ENCODE measurements around the gene RABEP1.
A peak's percentile ranks its signal among the peaks of the same experiment; 100 is the strongest.

Gene RABEP1

GRCh38 chr17:5272322-5272721, 9.8 kb upstream of the RABEP1 start:
- H3K9me3 ChIP-seq (ENCODE audit: control insufficient read depth, low read length) = no peaks in the 10 kb centered on the region
- H3K27ac ChIP-seq (ENCODE audit: low read depth, low read length, severe bottlenecking) = no peak overlapping the region
- no peaks in the 10 kb centered on the region for H3K36me3 ChIP-seq (ENCODE audit: control insufficient read depth, insufficient read depth, low read length)
- H3K4me3 ChIP-seq (ENCODE audit: extremely low read depth, insufficient read depth, low read length, poor library complexity, severe bottlenecking) = no peak overlapping the region
- 92 to 93% methylated on average over 2 to 6 of the region's 6 CpGs for WGBS, 2 experiments (ENCODE audit: insufficient coverage in 2 of 2)
- no peaks in the 10 kb centered on the region for H3K4me1 ChIP-seq (ENCODE audit: control insufficient read depth, insufficient read depth, low read length, poor library complexity, severe bottlenecking)

- Histone ChIP-seq H3K9me3 (ENCODE audit: control insufficient read depth, low read length) (no peaks in the 10 kb centered on the region), H3K4me1 (ENCODE audit: control insufficient read depth, insufficient read depth, low read length, poor library complexity, severe bottlenecking) (peaks cover 7% of the 10 kb centered on the region), H3K36me3 (ENCODE audit: control insufficient read depth, insufficient read depth, low read length) (peaks cover 9% of the 10 kb centered on the region), H3K4me3 (ENCODE audit: extremely low read depth, insufficient read depth, low read length, poor library complexity, severe bottlenecking) (peak overlapping the region; percentile 52), H3K27ac (ENCODE audit: low read depth, low read length, severe bottlenecking) (no peak overlapping the region)
- WGBS, 2 experiments (ENCODE audit: insufficient coverage in 2 of 2) = 1 to 3% methylated on average over 3 to 14 of the region's 34 CpGs
Measured at GRCh38 chr17:5282642-5283217, 646 bp downstream of the RABEP1 start.

- WGBS, 2 experiments (ENCODE audit: insufficient coverage in 2 of 2) = 81 to 94% methylated on average over 4 of the region's 5 CpGs
- Histone ChIP-seq H3K27ac (ENCODE audit: low read depth, low read length, severe bottlenecking) (no peak overlapping the region), H3K4me3 (ENCODE audit: extremely low read depth, insufficient read depth, low read length, poor library complexity, severe bottlenecking) (peak overlapping the region; percentile 52)
Measured at GRCh38 chr17:5283571-5284315, 1.7 kb downstream of the RABEP1 start.

GRCh38 chr17:5284681-5285080, 2.6 kb downstream of the RABEP1 start:
- H3K36me3 ChIP-seq (ENCODE audit: control insufficient read depth, insufficient read depth, low read length) = peaks cover 9% of the 10 kb centered on the region
- H3K27ac ChIP-seq (ENCODE audit: low read depth, low read length, severe bottlenecking) = no peak overlapping the region
- peaks cover 7% of the 10 kb centered on the region for H3K4me1 ChIP-seq (ENCODE audit: control insufficient read depth, insufficient read depth, low read length, poor library complexity, severe bottlenecking)
- H3K4me3 ChIP-seq (ENCODE audit: extremely low read depth, insufficient read depth, low read length, poor library complexity, severe bottlenecking) = no peak overlapping the region
- 70 to 88% methylated on average over 3 to 4 of the region's 7 CpGs for WGBS, 2 experiments (ENCODE audit: insufficient coverage in 2 of 2)
- no peaks in the 10 kb centered on the region for H3K9me3 ChIP-seq (ENCODE audit: control insufficient read depth, low read length)

More at GRCh38 chr17:5283571-5284315, 1.7 kb downstream of the RABEP1 start:
- Histone ChIP-seq H3K36me3 (ENCODE audit: control insufficient read depth, insufficient read depth, low read length) (peaks cover 9% of the 10 kb centered on the region), H3K4me1 (ENCODE audit: control insufficient read depth, insufficient read depth, low read length, poor library complexity, severe bottlenecking) (peaks cover 7% of the 10 kb centered on the region), H3K9me3 (ENCODE audit: control insufficient read depth, low read length) (no peaks in the 10 kb centered on the region)

DNA sequence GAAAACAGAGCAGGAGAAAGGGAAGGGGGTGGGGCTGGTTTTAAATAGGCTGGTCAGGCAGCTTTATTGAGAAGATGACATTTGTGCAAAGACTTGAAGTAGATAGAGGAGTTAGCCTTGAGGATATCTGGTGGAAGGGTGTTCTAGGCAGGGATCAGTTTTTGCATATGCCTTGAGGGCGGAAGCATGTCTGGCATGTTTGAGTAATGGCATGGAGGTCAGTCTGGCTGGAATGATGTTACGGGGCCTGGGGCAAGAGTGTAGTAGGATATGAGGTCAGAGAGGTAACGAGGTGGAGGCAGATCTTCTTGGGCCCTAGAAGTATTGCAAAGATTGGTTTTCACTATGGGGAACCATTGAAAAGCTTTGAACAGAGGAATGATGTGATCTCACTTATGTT, 4.8 kb downstream of the RABEP1 start:
- Histone ChIP-seq H3K4me3 (ENCODE audit: extremely low read depth, insufficient read depth, low read length, poor library complexity, severe bottlenecking) (no peak overlapping the region), H3K27ac (ENCODE audit: low read depth, low read length, severe bottlenecking) (no peak overlapping the region), H3K4me1 (ENCODE audit: control insufficient read depth, insufficient read depth, low read length, poor library complexity, severe bottlenecking) (peaks cover 7% of the 10 kb centered on the region), H3K36me3 (ENCODE audit: control insufficient read depth, insufficient read depth, low read length) (peaks cover 21% of the 10 kb centered on the region), H3K9me3 (ENCODE audit: control insufficient read depth, low read length) (no peaks in the 10 kb centered on the region)
- WGBS, 2 experiments (ENCODE audit: insufficient coverage in 2 of 2) = 93 to 98% methylated on average over 3 of the region's 3 CpGs

GRCh38 chr17:5291683-5292350, 9.7 kb downstream of the RABEP1 start:
- H3K27ac ChIP-seq (ENCODE audit: low read depth, low read length, severe bottlenecking) = no peak overlapping the region
- no peak overlapping the region for H3K4me3 ChIP-seq (ENCODE audit: extremely low read depth, insufficient read depth, low read length, poor library complexity, severe bottlenecking)
- H3K9me3 ChIP-seq (ENCODE audit: control insufficient read depth, low read length) = no peaks in the 10 kb centered on the region
- WGBS, 2 experiments (ENCODE audit: insufficient coverage in 2 of 2) = 94 to 100% methylated on average over 2 to 3 of the region's 8 CpGs
- H3K36me3 ChIP-seq (ENCODE audit: control insufficient read depth, insufficient read depth, low read length) = peaks cover 25% of the 10 kb centered on the region
- no peaks in the 10 kb centered on the region for H3K4me1 ChIP-seq (ENCODE audit: control insufficient read depth, insufficient read depth, low read length, poor library complexity, severe bottlenecking)

DNA sequence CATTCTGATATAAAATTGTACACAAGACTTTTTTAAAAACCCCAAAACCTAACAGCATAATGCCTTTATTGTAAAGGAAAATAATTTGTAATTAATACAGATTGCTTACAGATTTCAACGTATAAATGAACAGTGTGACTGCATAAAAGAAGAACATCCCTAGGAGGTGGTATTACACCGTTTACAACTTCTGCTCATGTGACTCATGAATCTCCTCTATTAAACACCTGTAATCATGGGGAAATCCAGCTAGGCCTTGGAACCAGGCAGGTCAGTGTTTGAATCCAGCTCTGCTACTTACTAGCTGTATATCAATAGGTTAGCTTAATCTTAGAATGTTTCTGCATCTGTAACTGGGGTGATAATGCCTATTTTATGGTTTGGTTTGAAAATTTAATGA, 15.2 kb downstream of the RABEP1 start:
- Histone ChIP-seq H3K4me3 (ENCODE audit: extremely low read depth, insufficient read depth, low read length, poor library complexity, severe bottlenecking) (no peak overlapping the region), H3K4me1 (ENCODE audit: control insufficient read depth, insufficient read depth, low read length, poor library complexity, severe bottlenecking) (no peaks in the 10 kb centered on the region), H3K9me3 (ENCODE audit: control insufficient read depth, low read length) (no peaks in the 10 kb centered on the region), H3K36me3 (ENCODE audit: control insufficient read depth, insufficient read depth, low read length) (peaks cover 28% of the 10 kb centered on the region), H3K27ac (ENCODE audit: low read depth, low read length, severe bottlenecking) (no peak overlapping the region)
- 90 to 100% methylated on average over 1 to 2 of the region's 2 CpGs for WGBS, 2 experiments (ENCODE audit: insufficient coverage in 2 of 2)

GRCh38 chr17:5299383-5299782, 17.3 kb downstream of the RABEP1 start:
- no peak overlapping the region for H3K4me3 ChIP-seq (ENCODE audit: extremely low read depth, insufficient read depth, low read length, poor library complexity, severe bottlenecking)
- WGBS, 2 experiments (ENCODE audit: insufficient coverage in 2 of 2) = 100% methylated on average over 1 of the region's 4 CpGs
- peaks cover 17% of the 10 kb centered on the region for H3K36me3 ChIP-seq (ENCODE audit: control insufficient read depth, insufficient read depth, low read length)
- no peak overlapping the region for H3K27ac ChIP-seq (ENCODE audit: low read depth, low read length, severe bottlenecking)
- no peaks in the 10 kb centered on the region for H3K4me1 ChIP-seq (ENCODE audit: control insufficient read depth, insufficient read depth, low read length, poor library complexity, severe bottlenecking)
- H3K9me3 ChIP-seq (ENCODE audit: control insufficient read depth, low read length) = no peaks in the 10 kb centered on the region

DNA sequence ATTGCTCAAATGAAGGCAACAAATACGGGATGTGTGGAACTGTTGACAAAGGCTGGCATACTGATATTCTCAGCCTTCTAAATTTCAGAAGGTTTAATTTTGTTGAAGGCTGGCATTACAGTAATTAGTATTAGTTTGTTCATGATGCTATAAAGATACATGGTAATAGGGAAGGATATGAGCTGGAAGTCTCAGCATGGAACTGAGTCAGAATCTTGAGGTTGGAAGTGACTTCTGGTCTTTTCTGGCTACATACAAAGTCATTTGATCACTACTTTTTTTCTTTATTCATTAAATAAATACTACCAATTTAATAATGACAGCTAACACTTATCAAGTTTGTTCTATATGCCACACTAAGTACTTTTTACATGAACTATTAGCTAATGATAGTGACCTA, 22.6 kb downstream of the RABEP1 start:
- Histone ChIP-seq H3K4me3 (ENCODE audit: extremely low read depth, insufficient read depth, low read length, poor library complexity, severe bottlenecking) (no peak overlapping the region), H3K4me1 (ENCODE audit: control insufficient read depth, insufficient read depth, low read length, poor library complexity, severe bottlenecking) (no peaks in the 10 kb centered on the region), H3K9me3 (ENCODE audit: control insufficient read depth, low read length) (no peaks in the 10 kb centered on the region), H3K36me3 (ENCODE audit: control insufficient read depth, insufficient read depth, low read length) (peaks cover 35% of the 10 kb centered on the region), H3K27ac (ENCODE audit: low read depth, low read length, severe bottlenecking) (no peak overlapping the region)
- WGBS, 2 experiments (ENCODE audit: insufficient coverage in 2 of 2) = 100% methylated on average over 1 of the region's 1 CpG

- Histone ChIP-seq H3K36me3 (ENCODE audit: control insufficient read depth, insufficient read depth, low read length) (peaks cover 52% of the 10 kb centered on the region), H3K4me3 (ENCODE audit: extremely low read depth, insufficient read depth, low read length, poor library complexity, severe bottlenecking) (no peak overlapping the region), H3K27ac (ENCODE audit: low read depth, low read length, severe bottlenecking) (no peak overlapping the region), H3K4me1 (ENCODE audit: control insufficient read depth, insufficient read depth, low read length, poor library complexity, severe bottlenecking) (no peaks in the 10 kb centered on the region), H3K9me3 (ENCODE audit: control insufficient read depth, low read length) (peaks cover 3% of the 10 kb centered on the region)
Measured at GRCh38 chr17:5309851-5310250, 27.8 kb downstream of the RABEP1 start.

DNA sequence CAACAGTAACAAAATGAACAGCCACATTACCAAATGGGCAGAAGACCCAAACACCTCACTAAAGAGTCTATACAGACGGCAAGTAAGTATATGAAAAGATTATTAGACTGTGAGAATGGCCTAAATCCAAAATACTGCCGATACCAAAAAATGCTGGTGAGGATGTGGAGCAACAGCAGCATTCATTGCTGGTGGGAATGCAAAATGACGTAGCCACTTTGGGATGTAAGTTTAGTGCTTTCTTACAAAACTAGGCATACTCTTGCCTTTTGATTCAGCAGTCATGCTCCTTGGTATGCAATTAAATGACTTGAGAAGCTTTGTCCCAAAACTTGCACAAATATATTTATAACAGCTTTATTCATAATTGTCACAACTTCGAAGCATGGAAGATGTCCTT, 43.8 kb downstream of the RABEP1 start:
- 94 to 100% methylated on average over 1 to 2 of the region's 4 CpGs for WGBS, 2 experiments (ENCODE audit: insufficient coverage in 2 of 2)
- no peak overlapping the region for H3K4me3 ChIP-seq (ENCODE audit: extremely low read depth, insufficient read depth, low read length, poor library complexity, severe bottlenecking)
- no peak overlapping the region for H3K27ac ChIP-seq (ENCODE audit: low read depth, low read length, severe bottlenecking)
- H3K9me3 ChIP-seq (ENCODE audit: control insufficient read depth, low read length) = no peaks in the 10 kb centered on the region
- peaks cover 12% of the 10 kb centered on the region for H3K36me3 ChIP-seq (ENCODE audit: control insufficient read depth, insufficient read depth, low read length)
- H3K4me1 ChIP-seq (ENCODE audit: control insufficient read depth, insufficient read depth, low read length, poor library complexity, severe bottlenecking) = peaks cover 4% of the 10 kb centered on the region

Data from mesodermal cell (in vitro differentiated cells).